Thyroid gland (tissue), 4 donors: ENCODE results near the gene KIF25.

Experiments
- CTCF ChIP-seq, 6 experiments: fragments of 200-600 bp in 3 of 6; fragments of 450-650 bp in 3 of 6; sonication (generic) in 3 of 6; IDR thresholded peaks; one replicate each; pipeline ENCODE4 v1.5.1; 2016 to 2019; ENCODE audit warnings: antibody characterized with exemption in 6 of 6, mild to moderate bottlenecking in 2 of 6, inconsistent platforms in 1 of 6, moderate library complexity in 1 of 6
- POLR2A ChIP-seq, 2 donors: fragments of 450-650 bp; IDR thresholded peaks; one replicate each; pipeline ENCODE4 v1.6.1; 2017; ENCODE audit warnings: antibody characterized with exemption in 2 of 2, mild to moderate bottlenecking in 2 of 2, moderate library complexity in 1 of 2

GRCh38 chr6:168037242-168037641 is 39.8 kb downstream of the KIF25 start:
- TF ChIP-seq CTCF (IDR thresholded peaks at IDR 0.05), result no peak
- TF ChIP-seq POLR2A (IDR thresholded peaks at IDR 0.05), result no peak
